B cell (primary cell): Measurements from ENCODE around the gene DIS3L2. TPM values are rescaled to one million over a fixed set of nuclear protein-coding genes. Genes with fewer than 3 reads are reported as not detected.

ENCODE experiments used
- ATAC-seq: fragments of 200-7000 bp; cut with Tn5 transposase; one replicate; pipeline ENCODE4 v1.10.0; 2021; ENCODE audit warnings: low read depth, mild to moderate bottlenecking, moderate number of reproducible peaks, moderate library complexity
- CTCF ChIA-PET: fragments of 350-600 bp; sonication (Branson Sonifier 250); formaldehyde crosslinking; loops from one replicate; lab custom pipeline; 2021; ENCODE audit warnings: antibody characterized with exemption, inconsistent platforms; lab: Charles Lee
- POLR2A ChIA-PET: fragments of 350-600 bp; sonication (Branson Sonifier 250); formaldehyde crosslinking; loops from one replicate; lab custom pipeline; 2021; ENCODE audit warnings: antibody characterized with exemption; lab: Charles Lee
- DNase-seq: peaks from one replicate; pipeline ENCODE4 v3.0.0; 2013
- H2AFZ ChIP-seq: 2 replicates; pipeline ENCODE4 v1.6.1; 2012; ENCODE audit warnings: mild to moderate bottlenecking, low read depth, low read length; ENCODE audit not compliant: insufficient read depth, poor library complexity, severe bottlenecking
- H3K27ac ChIP-seq, 2 donors: 1 replicate in 1 of 2; 2 replicates in 1 of 2; pipeline ENCODE4 v1.5.1; 2012 to 2013; ENCODE audit warnings: low read length in 2 of 2, mild to moderate bottlenecking in 2 of 2, moderate library complexity in 1 of 2
- H3K27me3 ChIP-seq, 4 experiments: fragments of 200-600 bp in 1 of 4; sonication (generic) in 1 of 4; replicated peaks in 1 of 4; 1 replicate in 2 of 4; 2 replicates in 2 of 4; pipeline versions ENCODE4 v1.6.1 to v1.7.0; 2013 to 2016; ENCODE audit warnings: low read length in 3 of 4, mild to moderate bottlenecking in 2 of 4, mixed read lengths in 1 of 4, moderate library complexity in 1 of 4; ENCODE audit not compliant: insufficient read depth in 4 of 4, control insufficient read depth in 3 of 4; ENCODE audit errors: control extremely low read depth in 1 of 4
- H3K36me3 ChIP-seq, 2 experiments: replicated peaks in 1 of 2; 1 replicate in 1 of 2; 2 replicates in 1 of 2; pipeline versions ENCODE4 v1.6.1 to v1.7.1; 2013; ENCODE audit warnings: low read length in 1 of 2; ENCODE audit not compliant: insufficient read depth in 2 of 2, control insufficient read depth in 1 of 2; ENCODE audit errors: control extremely low read depth in 1 of 2, extremely low read depth in 1 of 2
- H3K4me1 ChIP-seq, 2 donors: fragments of 200-600 bp in 1 of 2; sonication (generic) in 1 of 2; 1 replicate in 1 of 2; 2 replicates in 1 of 2; pipeline versions ENCODE4 v1.5.1 to v1.6.1; 2013 to 2017; ENCODE audit warnings: low read length in 2 of 2; ENCODE audit not compliant: control insufficient read depth in 2 of 2, insufficient read depth in 2 of 2
- H3K4me2 ChIP-seq: replicated peaks from 2 replicates; pipeline ENCODE3; 2012; ENCODE audit warnings: mild to moderate bottlenecking, low read depth, low read length; ENCODE audit not compliant: poor library complexity, severe bottlenecking
- H3K4me3 ChIP-seq, 5 experiments: fragments of 200-600 bp in 1 of 5; sonication (generic) in 1 of 5; 1 replicate in 3 of 5; 2 replicates in 2 of 5; pipeline versions ENCODE4 v1.5.1 to v1.7.0; 2011 to 2016; ENCODE audit warnings: low read length in 4 of 5, mild to moderate bottlenecking in 4 of 5, low read depth in 2 of 5, control low read depth in 1 of 5, moderate library complexity in 1 of 5; ENCODE audit not compliant: insufficient read depth in 1 of 5; ENCODE audit errors: control extremely low read depth in 1 of 5, extremely low read depth in 1 of 5
- H3K79me2 ChIP-seq: fragments of 200-600 bp; sonication (generic); one replicate; pipeline ENCODE4 v1.6.0; 2016; ENCODE audit warnings: low read length; ENCODE audit not compliant: control insufficient read depth, insufficient read depth
- H3K9ac ChIP-seq: fragments of 200-600 bp; sonication (generic); 2 replicates; pipeline ENCODE4 v1.6.1; 2017; ENCODE audit warnings: mild to moderate bottlenecking, low read length, moderate library complexity
- H3K9me3 ChIP-seq, 3 donors: one replicate each; pipeline versions ENCODE4 v1.6.1 to v1.7.1; 2013; ENCODE audit warnings: low read length in 2 of 3; ENCODE audit not compliant: control insufficient read depth in 2 of 3, insufficient read depth in 1 of 3; ENCODE audit errors: control extremely low read depth in 1 of 3
- H4K20me1 ChIP-seq: 2 replicates; pipeline ENCODE4 v1.6.0; 2012; ENCODE audit warnings: mild to moderate bottlenecking, low read length; ENCODE audit not compliant: insufficient read depth, control insufficient read depth, poor library complexity, severe bottlenecking
- H3K27ac Mint-ChIP-seq: one replicate; pipeline ENCODE4 v1.8.0; 2021; ENCODE audit warnings: mixed read lengths
- H3K27me3 Mint-ChIP-seq: one replicate; pipeline ENCODE4 v1.8.0; 2021; ENCODE audit warnings: mixed read lengths
- H3K4me1 Mint-ChIP-seq: one replicate; pipeline ENCODE4 v1.8.0; 2021; ENCODE audit warnings: mixed read lengths
- H3K4me3 Mint-ChIP-seq: one replicate; pipeline ENCODE4 v1.8.0; 2021; ENCODE audit warnings: mixed read lengths
- H3K9me3 Mint-ChIP-seq: one replicate; pipeline ENCODE4 v1.8.0; 2022; ENCODE audit warnings: mixed read lengths; ENCODE audit not compliant: insufficient read depth
- EZH2 ChIP-seq: IDR thresholded peaks from 2 replicates; pipeline ENCODE4 v1.6.1; 2012; ENCODE audit warnings: borderline replicate concordance, low read depth, mild to moderate bottlenecking, moderate library complexity, low read length; ENCODE audit not compliant: insufficient read depth, poor library complexity, severe bottlenecking
- WGBS: methylation state at CpG from one replicate; pipeline ENCODE4 v1.1.5; 2013; ENCODE audit warnings: missing lambda C conversion rate; ENCODE audit not compliant: insufficient coverage; 5-methylcytosine and 5-hydroxymethylcytosine counted together
- intact Hi-C: fragments of 100-400 bp; cut with micrococcal nuclease; formaldehyde crosslinking; loops from one replicate; pipeline ENCODE4 v1.10.0; 2022
- polyA plus RNA-seq: library from polyadenylated mRNA; depleted of rRNA; stranded (reverse); fragments of >200 nt; gene quantifications from 2 replicates; pipeline ENCODE4 v1.2.3, GENCODE V29; 2012
- total RNA-seq, 2 donors: library from RNA; stranded (reverse); fragments of 120-200 nt in 1 of 2; gene quantifications; 1 replicate in 1 of 2; 2 replicates in 1 of 2; pipeline versions ENCODE4 v1.2.3 to v1.2.4, GENCODE V29; 2013 to 2022
- TF ChIP-seq, protein P1 (sequence below): fragments of 200-600 bp; IDR thresholded peaks from one replicate; pipeline ENCODE4 v1.8.0; 2022; ENCODE audit warnings: antibody characterized with exemption, mild to moderate bottlenecking

The DIS3L2 gene
- total and polyA plus RNA-seq, 2 donors (not counting 1 experiment from before 2014, with no cell fraction given): 34.5 to 70.1 TPM

DNA sequence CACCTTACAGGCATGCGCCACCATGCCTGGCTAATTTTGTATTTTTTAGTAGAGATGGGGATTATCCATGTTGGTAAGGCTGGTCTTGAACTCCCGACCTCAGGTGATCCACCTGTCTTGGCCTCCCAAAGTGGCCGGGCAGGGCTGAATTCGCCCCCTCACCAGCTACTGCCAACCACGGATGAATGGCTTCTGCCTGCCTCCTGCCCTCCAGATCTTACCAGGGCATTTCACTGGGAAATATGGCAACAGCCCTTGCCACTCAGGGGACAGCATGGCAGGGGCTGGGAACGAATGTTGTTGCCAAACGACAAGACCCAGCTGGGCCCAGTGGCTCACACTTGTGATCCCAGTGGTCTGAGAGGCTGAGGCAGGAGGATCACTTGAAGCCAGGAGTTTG lies 415.2 kb downstream of the DIS3L2 start:
- no peak overlapping the region for H3K4me3 ChIP-seq
- no peak overlapping the region for H3K9ac ChIP-seq
- H3K4me1 ChIP-seq: peaks cover 0 to 1% of the 10 kb centered on the region in 2 donors
- no peaks in the 10 kb centered on the region for H3K79me2 ChIP-seq
- Mint-ChIP-seq H3K27me3 (no peaks in the 10 kb centered on the region), H3K27ac (no peak overlapping the region), H3K4me1 (no peaks in the 10 kb centered on the region), H3K4me3 (no peak overlapping the region), H3K9me3 (no peaks in the 10 kb centered on the region)
- ChIA-PET CTCF (no interaction called here), POLR2A (no interaction called here)
- TF ChIP-seq EZH2: no peak
- TF ChIP-seq, protein P1, sequence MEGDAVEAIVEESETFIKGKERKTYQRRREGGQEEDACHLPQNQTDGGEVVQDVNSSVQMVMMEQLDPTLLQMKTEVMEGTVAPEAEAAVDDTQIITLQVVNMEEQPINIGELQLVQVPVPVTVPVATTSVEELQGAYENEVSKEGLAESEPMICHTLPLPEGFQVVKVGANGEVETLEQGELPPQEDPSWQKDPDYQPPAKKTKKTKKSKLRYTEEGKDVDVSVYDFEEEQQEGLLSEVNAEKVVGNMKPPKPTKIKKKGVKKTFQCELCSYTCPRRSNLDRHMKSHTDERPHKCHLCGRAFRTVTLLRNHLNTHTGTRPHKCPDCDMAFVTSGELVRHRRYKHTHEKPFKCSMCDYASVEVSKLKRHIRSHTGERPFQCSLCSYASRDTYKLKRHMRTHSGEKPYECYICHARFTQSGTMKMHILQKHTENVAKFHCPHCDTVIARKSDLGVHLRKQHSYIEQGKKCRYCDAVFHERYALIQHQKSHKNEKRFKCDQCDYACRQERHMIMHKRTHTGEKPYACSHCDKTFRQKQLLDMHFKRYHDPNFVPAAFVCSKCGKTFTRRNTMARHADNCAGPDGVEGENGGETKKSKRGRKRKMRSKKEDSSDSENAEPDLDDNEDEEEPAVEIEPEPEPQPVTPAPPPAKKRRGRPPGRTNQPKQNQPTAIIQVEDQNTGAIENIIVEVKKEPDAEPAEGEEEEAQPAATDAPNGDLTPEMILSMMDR: no peak
- no peak overlapping the region for H3K4me2 ChIP-seq
- no peak overlapping the region for H2AFZ ChIP-seq
- DNase-seq: no peak
- 86% methylated on average over 6 of the region's 7 CpGs for WGBS
- H3K27me3 ChIP-seq: peaks cover 0 to under 1% (median 0%) of the 10 kb centered on the region in 4 experiments
- H3K36me3 ChIP-seq: no peaks in the 10 kb centered on the region
- intact Hi-C loops: no loop called here
- ATAC-seq: no peak
- no peak overlapping the region for H3K27ac ChIP-seq
- H4K20me1 ChIP-seq: no peaks in the 10 kb centered on the region
- H3K9me3 ChIP-seq: no peaks in the 10 kb centered on the region

DNA sequence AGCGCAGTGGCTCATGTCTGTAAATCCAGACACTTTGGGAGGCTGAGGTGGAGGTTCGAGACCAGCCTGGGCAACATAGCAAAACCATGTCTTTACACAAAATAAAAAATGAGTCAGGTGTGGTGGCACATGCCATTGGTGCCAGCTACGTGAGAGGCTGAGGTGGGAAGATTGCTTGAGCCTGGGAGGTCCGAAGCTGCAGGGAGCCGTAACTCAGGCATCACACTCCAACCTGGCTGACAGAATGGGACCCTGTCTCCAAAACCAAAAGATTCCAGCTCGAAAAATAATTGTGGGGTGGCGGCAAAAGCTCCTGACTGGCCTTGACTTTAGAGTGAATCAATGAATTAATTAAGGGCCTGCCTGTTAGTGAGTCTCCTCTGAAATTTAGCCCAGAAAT lies 415.8 kb downstream of the DIS3L2 start:
- POLR2A ChIA-PET: no interaction called here
- DNase-seq: no peak
- H3K4me1 ChIP-seq: no peaks in the 10 kb centered on the region
- no peaks in the 10 kb centered on the region for H3K79me2 ChIP-seq
- no peak overlapping the region for H3K4me3 ChIP-seq
- H3K36me3 ChIP-seq: no peaks in the 10 kb centered on the region
- no peak overlapping the region for H3K4me2 ChIP-seq
- no peak overlapping the region for H2AFZ ChIP-seq
- Mint-ChIP-seq H3K27ac (no peak overlapping the region), H3K27me3 (no peaks in the 10 kb centered on the region), H3K4me3 (no peak overlapping the region), H3K9me3 (no peaks in the 10 kb centered on the region), H3K4me1 (no peaks in the 10 kb centered on the region)
- no CpG with 5 or more reads among the region's 7 CpGs for WGBS
- no peak overlapping the region for H3K9ac ChIP-seq
- CTCF ChIA-PET: no interaction called here
- H3K27me3 ChIP-seq: peaks cover 0 to 7% (median 0%) of the 10 kb centered on the region in 4 experiments
- H3K9me3 ChIP-seq: no peaks in the 10 kb centered on the region
- no peak overlapping the region for H3K27ac ChIP-seq
- no peak for ATAC-seq
- no peaks in the 10 kb centered on the region for H4K20me1 ChIP-seq
- intact Hi-C loops: no loop called here
- TF ChIP-seq EZH2: no peak
- TF ChIP-seq, protein P1: no peak
